WTC11 (cell line): ENCODE results near the gene HSD17B14. TPM values are rescaled to one million over a fixed set of nuclear protein-coding genes. Genes with fewer than 3 reads are reported as not detected.
A peak's percentile ranks its signal among the peaks of the same experiment; 100 is the strongest.

Experiments used
- ATF6 ChIP-seq: sonication (generic); formaldehyde crosslinking; IDR thresholded peaks from 2 replicates; pipeline ENCODE4 v1.8.1; 2023; ENCODE audit warnings: mild to moderate bottlenecking, missing genetic modification reagents
- CDX4 ChIP-seq: fragments of 250-450 bp; sonication (Bioruptor Pico); IDR thresholded peaks from 2 replicates; pipeline ENCODE4 v1.9.0; 2021; ENCODE audit warnings: moderate library complexity, mild to moderate bottlenecking, inconsistent platforms, borderline replicate concordance
- CREB1 ChIP-seq: sonication (generic); formaldehyde crosslinking; IDR thresholded peaks from 2 replicates; pipeline ENCODE4 v1.8.0; 2023; ENCODE audit warnings: mild to moderate bottlenecking, missing genetic modification reagents
- E2F1 ChIP-seq: sonication (generic); formaldehyde crosslinking; IDR thresholded peaks from 2 replicates; pipeline ENCODE4 v1.8.0; 2022; ENCODE audit warnings: mild to moderate bottlenecking, missing genetic modification reagents
- ELF4 ChIP-seq: sonication (generic); formaldehyde crosslinking; IDR thresholded peaks from 2 replicates; pipeline ENCODE4 v1.8.1; 2022; ENCODE audit warnings: low read depth, mild to moderate bottlenecking, moderate library complexity, missing genetic modification reagents
- ETV6 ChIP-seq: sonication (generic); formaldehyde crosslinking; IDR thresholded peaks from 2 replicates; pipeline ENCODE4 v1.8.1; 2022; ENCODE audit warnings: mild to moderate bottlenecking, missing genetic modification reagents
- GABPB1 ChIP-seq: sonication (generic); formaldehyde crosslinking; IDR thresholded peaks from 2 replicates; pipeline ENCODE4 v1.8.1; 2023; ENCODE audit warnings: mild to moderate bottlenecking, missing genetic modification reagents
- HMGA2 ChIP-seq: fragments of 250-450 bp; sonication (Bioruptor Pico); IDR thresholded peaks from 2 replicates; pipeline ENCODE4 v1.4.0; 2021; ENCODE audit warnings: mild to moderate bottlenecking, moderate library complexity
- NFATC4 ChIP-seq: fragments of 250-450 bp; sonication (Bioruptor Pico); IDR thresholded peaks from 2 replicates; pipeline ENCODE4 v1.9.0; 2021; ENCODE audit warnings: mild to moderate bottlenecking
- NR3C1 ChIP-seq: sonication (generic); formaldehyde crosslinking; conservative IDR thresholded peaks from 2 replicates; pipeline ENCODE4 v1.8.1; 2023; ENCODE audit warnings: low read depth, mild to moderate bottlenecking, missing genetic modification reagents
- OVOL2 ChIP-seq: fragments of 250-450 bp; sonication (Bioruptor Pico); IDR thresholded peaks from 2 replicates; pipeline ENCODE4 v1.9.0; 2021; ENCODE audit warnings: mild to moderate bottlenecking, borderline replicate concordance
- PRRX2 ChIP-seq: fragments of 250-450 bp; sonication (Bioruptor Pico); IDR thresholded peaks from 2 replicates; pipeline ENCODE4 v1.8.0; 2021; ENCODE audit warnings: mild to moderate bottlenecking
- SMAD4 ChIP-seq: sonication (generic); formaldehyde crosslinking; IDR thresholded peaks from 2 replicates; pipeline ENCODE4 v1.8.0; 2022; ENCODE audit warnings: mild to moderate bottlenecking, missing genetic modification reagents
- SOX15 ChIP-seq: fragments of 250-450 bp; sonication (Bioruptor Pico); IDR thresholded peaks from 2 replicates; pipeline ENCODE4 v1.9.0; 2021; ENCODE audit warnings: mild to moderate bottlenecking
- STAT6 ChIP-seq: sonication (generic); formaldehyde crosslinking; conservative IDR thresholded peaks from 2 replicates; pipeline ENCODE4 v1.8.1; 2023; ENCODE audit warnings: mild to moderate bottlenecking, low read depth, missing genetic modification reagents, moderate library complexity
- TEAD4 ChIP-seq: sonication (generic); formaldehyde crosslinking; IDR thresholded peaks from 2 replicates; pipeline ENCODE4 v1.8.0; 2022; ENCODE audit warnings: mild to moderate bottlenecking, missing genetic modification reagents
- ZMAT4 ChIP-seq: fragments of 250-450 bp; sonication (Bioruptor Pico); IDR thresholded peaks from 2 replicates; pipeline ENCODE4 v1.9.0; 2021; ENCODE audit warnings: mild to moderate bottlenecking
- ZNF121 ChIP-seq: sonication (generic); formaldehyde crosslinking; IDR thresholded peaks from 2 replicates; pipeline ENCODE4 v1.8.0; 2023; ENCODE audit warnings: missing genetic modification reagents
- ZNF138 ChIP-seq: sonication (generic); formaldehyde crosslinking; conservative IDR thresholded peaks from 2 replicates; pipeline ENCODE4 v1.8.1; 2022; ENCODE audit warnings: mild to moderate bottlenecking, moderate library complexity, missing genetic modification reagents
- ZNF281 ChIP-seq: sonication (generic); formaldehyde crosslinking; IDR thresholded peaks from 2 replicates; pipeline ENCODE4 v1.8.0; 2023; ENCODE audit warnings: mild to moderate bottlenecking, missing genetic modification reagents
- ZNF396 ChIP-seq: fragments of 250-450 bp; sonication (Bioruptor Pico); IDR thresholded peaks from 2 replicates; pipeline ENCODE4 v1.8.0; 2021; ENCODE audit warnings: mild to moderate bottlenecking, moderate library complexity, borderline replicate concordance
- ZNF512 ChIP-seq: sonication (generic); formaldehyde crosslinking; IDR thresholded peaks from 2 replicates; pipeline ENCODE4 v1.8.1; 2022; ENCODE audit warnings: missing genetic modification reagents, borderline replicate concordance
- ZNF532 ChIP-seq: fragments of 250-450 bp; sonication (Bioruptor Pico); IDR thresholded peaks from 2 replicates; pipeline ENCODE4 v1.9.0; 2021; ENCODE audit warnings: mild to moderate bottlenecking, borderline replicate concordance
- total RNA-seq: library from RNA; stranded (reverse); gene quantifications from 3 replicates; pipeline ENCODE4 v1.2.3, GENCODE V29; 2021

HSD17B14 gene
- total RNA-seq, 1 experiment from 2014 or later, result 11.4 TPM

- TF ChIP-seq ZNF532 (CRISPR knock-in tag) (peak; percentile 97), PRRX2 (CRISPR knock-in tag) (peak; percentile 96), ZNF396 (CRISPR knock-in tag) (peak; percentile 99), STAT6 (CRISPR knock-in tag) (no peak), CDX4 (CRISPR knock-in tag) (no peak), ATF6 (no peak), ZMAT4 (CRISPR knock-in tag) (no peak), ZNF121 (CRISPR knock-in tag) (no peak), CREB1 (CRISPR knock-in tag) (no peak), ELF4 (no peak), ZNF138 (CRISPR knock-in tag) (no peak), SOX15 (CRISPR knock-in tag) (no peak), ZNF512 (CRISPR knock-in tag) (no peak), NR3C1 (no peak), SMAD4 (no peak), OVOL2 (CRISPR knock-in tag) (no peak), ETV6 (CRISPR knock-in tag) (no peak), ZNF281 (CRISPR knock-in tag) (no peak), HMGA2 (CRISPR knock-in tag) (no peak), NFATC4 (CRISPR knock-in tag) (peak; percentile 89), GABPB1 (CRISPR knock-in tag) (no peak), E2F1 (no peak), TEAD4 (CRISPR knock-in tag) (no peak)
Observed at GRCh38 chr19:48881741-48882657, 45.7 kb upstream of the HSD17B14 start (continued).
